ENCODE measurements around the gene ARL4C. TPM values are rescaled to one million over a fixed set of nuclear protein-coding genes. Genes with fewer than 3 reads are reported as not detected.

Gene ARL4C
- total and polyA plus RNA-seq, 5 donors from 2014 or later = 103 to 407 (median 152) TPM

DNA sequence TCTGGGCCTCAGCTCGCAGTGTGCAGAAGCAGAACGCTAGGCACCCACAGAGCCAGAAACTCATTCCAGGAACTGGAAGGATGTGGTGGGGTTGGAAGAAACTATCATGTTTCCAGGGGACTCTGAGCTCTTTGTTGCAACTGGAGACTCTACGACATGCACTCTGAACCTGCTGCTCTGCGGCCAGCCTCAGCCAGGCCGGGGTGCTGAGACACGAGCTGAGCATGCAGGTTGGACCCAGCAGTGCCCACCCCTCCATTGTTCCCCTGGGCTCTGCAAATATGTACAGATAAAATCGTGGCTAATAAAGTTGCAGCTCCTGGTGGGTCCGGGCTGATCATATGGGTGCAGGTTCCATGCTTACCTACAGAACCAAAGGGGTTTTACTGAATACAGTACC is 37.6 kb upstream of the ARL4C start:
- no peak for ATAC-seq (ENCODE audit: low read depth in 2 of 2)

DNA sequence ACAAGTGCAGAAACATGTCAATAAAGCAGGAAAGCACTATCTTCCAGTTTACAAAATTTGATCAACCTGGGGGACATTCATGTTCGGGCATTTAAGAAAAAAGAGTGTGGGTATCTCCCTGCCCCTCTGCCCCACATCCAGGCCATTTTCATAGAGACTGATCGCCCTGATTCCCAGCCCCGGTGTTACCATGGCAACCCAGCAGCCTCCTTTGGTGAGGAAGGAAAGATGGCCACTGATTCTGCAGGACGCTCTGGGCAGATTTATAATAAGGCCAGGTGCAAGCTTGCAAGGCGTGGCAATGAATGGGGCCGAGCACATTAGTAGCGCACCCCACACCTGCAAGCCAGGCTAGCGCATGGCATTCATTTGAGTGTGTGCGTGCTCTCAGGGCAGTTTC is 36.7 kb upstream of the ARL4C start:
- Histone ChIP-seq H3K27me3 (ENCODE audit: control insufficient read depth, insufficient read depth, low read length) (peaks cover 2% of the 10 kb centered on the region), H3K4me1 (ENCODE audit: control insufficient read depth, insufficient read depth, low read length, poor library complexity, severe bottlenecking) (no peaks in the 10 kb centered on the region), H3K27ac (ENCODE audit: insufficient read depth, low read length, poor library complexity, severe bottlenecking) (no peak overlapping the region), H3K36me3 (ENCODE audit: control insufficient read depth, insufficient read depth, low read length) (no peaks in the 10 kb centered on the region), H3K9me3 (ENCODE audit: control insufficient read depth in 2 of 2, low read length in 2 of 2) (no peaks in the 10 kb centered on the region), H3K4me3 (ENCODE audit: low read depth, low read length) (no peak overlapping the region)
- H3K9me3 Mint-ChIP-seq = peaks cover 0 to 6% (median 2%) of the 10 kb centered on the region in 7 donors
- DNase-seq (no peak), ATAC-seq (ENCODE audit: low read depth in 2 of 2) (no peak)
- H3K4me1 Mint-ChIP-seq = peaks cover 0 to 7% (median 2%) of the 10 kb centered on the region in 4 donors
- H3K36me3 Mint-ChIP-seq = no peaks in the 10 kb centered on the region
- peaks cover 32% of the 10 kb centered on the region for H3K27me3 Mint-ChIP-seq
- no peak overlapping the region for H3K4me3 Mint-ChIP-seq
- H3K27ac Mint-ChIP-seq = peak overlapping the region in 1 of 3 donors; percentile 16

More for the DNA sequence above, 37.6 kb upstream of the ARL4C start:
- DNase-seq = no peak
- H3K27me3 ChIP-seq (ENCODE audit: control insufficient read depth, insufficient read depth, low read length) = peaks cover 2% of the 10 kb centered on the region
- H3K4me1 Mint-ChIP-seq = peaks cover 0 to 7% (median 2%) of the 10 kb centered on the region in 4 donors
- peaks cover 0 to 4% of the 10 kb centered on the region in 2 experiments for H3K9me3 ChIP-seq (ENCODE audit: control insufficient read depth in 2 of 2, low read length in 2 of 2)
- peaks cover 0 to 11% (median 2%) of the 10 kb centered on the region in 7 donors for H3K9me3 Mint-ChIP-seq
- peaks cover 2% of the 10 kb centered on the region for H3K36me3 Mint-ChIP-seq
- H3K4me3 ChIP-seq (ENCODE audit: low read depth, low read length) = no peak overlapping the region
- H3K4me1 ChIP-seq (ENCODE audit: control insufficient read depth, insufficient read depth, low read length, poor library complexity, severe bottlenecking) = no peaks in the 10 kb centered on the region
- peaks cover 34% of the 10 kb centered on the region for H3K27me3 Mint-ChIP-seq
- H3K4me3 Mint-ChIP-seq = no peak overlapping the region
- H3K36me3 ChIP-seq (ENCODE audit: control insufficient read depth, insufficient read depth, low read length) = no peaks in the 10 kb centered on the region
- H3K27ac Mint-ChIP-seq = no peak overlapping the region
- H3K27ac ChIP-seq (ENCODE audit: insufficient read depth, low read length, poor library complexity, severe bottlenecking) = no peak overlapping the region

DNA sequence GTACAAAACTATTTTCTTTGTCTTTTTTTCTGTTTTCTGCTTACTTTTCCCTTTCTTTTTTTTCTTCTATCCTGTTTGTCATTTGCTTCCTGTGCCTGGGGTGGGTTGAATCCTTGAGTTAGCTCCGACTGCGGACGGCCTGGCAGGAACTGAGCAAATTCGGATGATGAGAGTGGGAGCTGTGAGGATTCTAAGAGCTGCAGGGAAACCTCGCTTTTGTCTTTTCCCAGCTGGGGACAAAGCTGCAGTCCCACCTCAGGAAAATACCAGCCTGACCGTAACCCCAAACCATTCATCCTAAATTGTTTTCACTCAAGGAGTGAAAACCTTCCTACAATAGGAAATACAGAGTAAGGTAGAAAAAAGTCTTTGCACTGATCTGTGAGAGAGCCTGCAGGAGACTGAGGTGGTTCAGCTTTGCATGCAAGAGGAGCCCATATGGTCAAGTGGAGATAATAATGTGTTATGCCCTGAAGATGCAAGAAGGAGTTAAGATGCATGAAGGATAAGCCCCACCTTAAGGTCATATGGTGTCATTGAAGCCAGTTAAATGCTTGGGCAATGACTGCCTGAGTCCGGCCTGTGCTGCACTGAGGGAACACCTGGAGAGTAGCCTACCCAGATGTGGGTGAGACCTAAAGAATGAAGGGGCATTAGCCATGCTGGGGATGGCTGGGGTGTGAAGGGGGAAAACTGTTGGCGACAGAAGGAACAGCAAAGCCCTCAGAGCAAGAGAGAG is 31.7 kb upstream of the ARL4C start:
- H3K27me3 Mint-ChIP-seq = peaks cover 42% of the 10 kb centered on the region

DNA sequence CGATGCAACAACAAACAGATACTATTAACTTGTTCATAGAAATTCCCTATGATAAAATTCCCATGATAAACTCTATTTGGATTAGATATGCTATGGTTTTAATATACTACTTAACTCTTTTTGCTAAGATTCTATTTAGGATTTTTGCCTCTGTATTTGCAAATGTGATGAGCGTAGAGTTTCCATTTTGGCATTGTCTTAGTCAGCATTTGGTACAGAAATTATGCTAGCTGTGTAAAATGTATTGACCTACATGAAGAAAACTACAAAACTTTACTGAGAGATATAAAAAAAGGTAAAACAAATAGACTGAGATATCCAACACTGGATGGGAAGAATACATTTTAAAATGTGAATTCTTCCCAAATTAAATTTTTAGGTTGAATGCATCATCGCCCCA is 29.8 kb upstream of the ARL4C start:
- H3K27ac Mint-ChIP-seq = no peak overlapping the region
- peaks cover 6% of the 10 kb centered on the region in 2 experiments for H3K9me3 ChIP-seq (ENCODE audit: control insufficient read depth in 2 of 2, low read length in 2 of 2)
- H3K9me3 Mint-ChIP-seq = peaks cover 0 to 11% (median 3%) of the 10 kb centered on the region in 7 donors
- H3K4me1 Mint-ChIP-seq = no peaks in the 10 kb centered on the region
- H3K27me3 ChIP-seq (ENCODE audit: control insufficient read depth, insufficient read depth, low read length) = no peaks in the 10 kb centered on the region
- H3K4me3 ChIP-seq (ENCODE audit: low read depth, low read length) = no peak overlapping the region
- H3K27me3 Mint-ChIP-seq = peaks cover 31% of the 10 kb centered on the region
- DNase-seq (no peak), ATAC-seq (ENCODE audit: low read depth in 2 of 2) (no peak)
- no peak overlapping the region for H3K4me3 Mint-ChIP-seq
- H3K36me3 ChIP-seq (ENCODE audit: control insufficient read depth, insufficient read depth, low read length) = no peaks in the 10 kb centered on the region
- H3K36me3 Mint-ChIP-seq = no peaks in the 10 kb centered on the region
- H3K27ac ChIP-seq (ENCODE audit: insufficient read depth, low read length, poor library complexity, severe bottlenecking) = no peak overlapping the region
- H3K4me1 ChIP-seq (ENCODE audit: control insufficient read depth, insufficient read depth, low read length, poor library complexity, severe bottlenecking) = no peaks in the 10 kb centered on the region

More for the DNA sequence above, 31.7 kb upstream of the ARL4C start:
- no peaks in the 10 kb centered on the region for H3K4me1 Mint-ChIP-seq
- DNase-seq = no peak
- H3K4me3 ChIP-seq (ENCODE audit: low read depth, low read length) = no peak overlapping the region
- no peak for ATAC-seq (ENCODE audit: low read depth in 2 of 2)
- H3K9me3 ChIP-seq (ENCODE audit: control insufficient read depth in 2 of 2, low read length in 2 of 2) = peaks cover 6% of the 10 kb centered on the region in 2 experiments
- H3K4me3 Mint-ChIP-seq = no peak overlapping the region
- H3K27me3 ChIP-seq (ENCODE audit: control insufficient read depth, insufficient read depth, low read length) = no peaks in the 10 kb centered on the region
- H3K36me3 Mint-ChIP-seq = no peaks in the 10 kb centered on the region
- H3K27ac Mint-ChIP-seq = no peak overlapping the region
- no peak overlapping the region for H3K27ac ChIP-seq (ENCODE audit: insufficient read depth, low read length, poor library complexity, severe bottlenecking)
- no peaks in the 10 kb centered on the region for H3K4me1 ChIP-seq (ENCODE audit: control insufficient read depth, insufficient read depth, low read length, poor library complexity, severe bottlenecking)
- no peaks in the 10 kb centered on the region for H3K36me3 ChIP-seq (ENCODE audit: control insufficient read depth, insufficient read depth, low read length)
- H3K9me3 Mint-ChIP-seq = peaks cover 0 to 16% (median 2%) of the 10 kb centered on the region in 7 donors

DNA sequence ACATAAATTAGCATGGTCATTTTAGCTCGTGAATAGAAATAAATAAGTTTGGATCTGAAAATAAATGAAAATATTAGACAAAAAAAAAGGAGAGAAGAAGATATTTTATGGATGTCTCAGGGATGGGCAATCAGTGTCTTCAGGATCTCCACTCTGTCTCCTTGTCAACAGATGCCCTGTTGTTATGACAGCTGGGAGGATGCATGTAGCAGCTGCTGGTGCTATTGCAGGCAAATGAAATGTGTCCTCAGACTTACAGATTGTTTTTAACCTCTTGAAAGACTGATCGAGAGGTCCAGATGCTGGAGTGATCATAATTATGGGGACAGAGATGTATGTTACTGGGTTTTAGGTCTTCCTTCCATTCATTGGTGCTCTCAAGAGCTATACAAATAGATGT is 24.7 kb upstream of the ARL4C start:
- Mint-ChIP-seq H3K4me1 (no peaks in the 10 kb centered on the region), H3K4me3 (no peak overlapping the region), H3K27ac (no peak overlapping the region), H3K27me3 (peaks cover 23% of the 10 kb centered on the region), H3K9me3 (peaks cover 0 to 11% (median 3%) of the 10 kb centered on the region in 7 donors), H3K36me3 (no peaks in the 10 kb centered on the region)
- Histone ChIP-seq H3K27me3 (ENCODE audit: control insufficient read depth, insufficient read depth, low read length) (no peaks in the 10 kb centered on the region), H3K36me3 (ENCODE audit: control insufficient read depth, insufficient read depth, low read length) (no peaks in the 10 kb centered on the region), H3K4me3 (ENCODE audit: low read depth, low read length) (no peak overlapping the region), H3K9me3 (ENCODE audit: control insufficient read depth in 2 of 2, low read length in 2 of 2) (peaks cover 6% of the 10 kb centered on the region in 2 experiments), H3K27ac (ENCODE audit: insufficient read depth, low read length, poor library complexity, severe bottlenecking) (no peak overlapping the region), H3K4me1 (ENCODE audit: control insufficient read depth, insufficient read depth, low read length, poor library complexity, severe bottlenecking) (no peaks in the 10 kb centered on the region)
- DNase-seq (no peak), ATAC-seq (ENCODE audit: low read depth in 2 of 2) (no peak)

DNA sequence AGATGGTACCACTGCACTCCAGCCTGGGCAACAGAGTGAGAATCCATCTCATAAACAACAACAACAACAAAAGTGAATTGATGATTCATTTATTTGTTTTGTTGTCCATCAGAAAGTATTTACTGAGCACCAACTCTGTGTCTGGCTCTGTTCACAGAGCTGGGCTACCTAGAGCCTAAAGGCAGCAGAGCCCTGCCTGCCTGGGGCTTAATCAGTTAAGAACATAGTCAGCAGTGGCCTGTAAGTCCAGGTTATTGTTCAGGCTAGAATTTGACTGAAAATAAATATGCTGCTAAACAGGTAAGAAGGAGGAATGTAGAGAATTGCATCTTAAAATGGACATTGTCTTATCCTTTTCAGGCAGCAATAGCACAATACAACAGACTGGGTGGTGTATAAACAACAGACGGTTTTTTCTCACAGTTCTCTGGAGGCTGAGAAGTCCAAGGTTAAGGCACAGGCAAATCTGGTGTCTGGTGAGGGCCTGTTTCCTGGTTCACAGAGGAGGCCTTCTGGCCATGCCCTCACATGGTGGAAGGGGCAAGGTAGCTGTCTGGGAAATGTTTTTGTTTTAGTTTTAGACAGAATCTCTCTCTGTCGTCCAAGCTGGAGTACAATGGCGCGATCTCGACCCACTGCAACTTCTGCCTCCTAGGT is 22.2 kb upstream of the ARL4C start:
- peaks cover 0 to 1% (median 0%) of the 10 kb centered on the region in 7 donors for H3K9me3 Mint-ChIP-seq
- no peaks in the 10 kb centered on the region for H3K4me1 Mint-ChIP-seq
- Histone ChIP-seq H3K27ac (ENCODE audit: insufficient read depth, low read length, poor library complexity, severe bottlenecking) (no peak overlapping the region), H3K9me3 (ENCODE audit: control insufficient read depth in 2 of 2, low read length in 2 of 2) (no peaks in the 10 kb centered on the region), H3K4me1 (ENCODE audit: control insufficient read depth, insufficient read depth, low read length, poor library complexity, severe bottlenecking) (no peaks in the 10 kb centered on the region), H3K36me3 (ENCODE audit: control insufficient read depth, insufficient read depth, low read length) (no peaks in the 10 kb centered on the region), H3K27me3 (ENCODE audit: control insufficient read depth, insufficient read depth, low read length) (no peaks in the 10 kb centered on the region), H3K4me3 (ENCODE audit: low read depth, low read length) (no peak overlapping the region)
- no peak overlapping the region for H3K4me3 Mint-ChIP-seq
- ATAC-seq (ENCODE audit: low read depth in 2 of 2) (no peak), DNase-seq (no peak)
- no peak overlapping the region for H3K27ac Mint-ChIP-seq
- peaks cover 17% of the 10 kb centered on the region for H3K27me3 Mint-ChIP-seq
- no peaks in the 10 kb centered on the region for H3K36me3 Mint-ChIP-seq

DNA sequence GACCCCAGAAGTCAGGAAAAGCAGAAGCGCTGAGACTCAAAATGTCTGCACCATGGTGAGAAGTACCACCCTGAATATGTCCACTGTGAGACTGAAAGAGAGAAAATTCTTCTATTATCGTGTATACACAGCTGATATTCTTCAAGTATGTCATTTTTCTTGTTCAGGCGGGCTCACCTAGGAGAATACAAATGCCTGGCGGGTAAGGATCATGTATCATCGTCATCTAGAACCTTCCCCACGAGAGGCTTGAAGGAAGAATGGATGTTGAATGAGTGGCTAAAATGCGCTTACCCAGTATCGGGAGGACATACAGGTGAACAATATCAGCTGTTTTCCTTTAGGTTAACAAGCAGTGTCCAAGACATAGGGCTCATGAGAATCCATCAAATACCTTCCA is 21.1 kb upstream of the ARL4C start:
- Histone ChIP-seq H3K4me1 (ENCODE audit: control insufficient read depth, insufficient read depth, low read length, poor library complexity, severe bottlenecking) (no peaks in the 10 kb centered on the region), H3K36me3 (ENCODE audit: control insufficient read depth, insufficient read depth, low read length) (no peaks in the 10 kb centered on the region), H3K27me3 (ENCODE audit: control insufficient read depth, insufficient read depth, low read length) (no peaks in the 10 kb centered on the region), H3K27ac (ENCODE audit: insufficient read depth, low read length, poor library complexity, severe bottlenecking) (no peak overlapping the region), H3K4me3 (ENCODE audit: low read depth, low read length) (no peak overlapping the region), H3K9me3 (ENCODE audit: control insufficient read depth in 2 of 2, low read length in 2 of 2) (no peaks in the 10 kb centered on the region)
- H3K27ac Mint-ChIP-seq = no peak overlapping the region
- H3K4me1 Mint-ChIP-seq = no peaks in the 10 kb centered on the region
- peaks cover 17% of the 10 kb centered on the region for H3K27me3 Mint-ChIP-seq
- no peaks in the 10 kb centered on the region for H3K36me3 Mint-ChIP-seq
- no peak overlapping the region for H3K4me3 Mint-ChIP-seq
- no peak for DNase-seq
- peaks cover 0 to 1% (median 0%) of the 10 kb centered on the region in 7 donors for H3K9me3 Mint-ChIP-seq
- no peak for ATAC-seq (ENCODE audit: low read depth in 2 of 2)
